Right cardiac atrium (tissue), 5 donors: ENCODE measurements around the gene AIG1. TPM values are rescaled to one million over a fixed set of nuclear protein-coding genes. Genes with fewer than 3 reads are reported as not detected.

Source experiments
- ATAC-seq, 2 donors: fragments of 200-7000 bp; cut with Tn5 transposase; one replicate each; pipeline versions ENCODE4 v1.8.0 to v1.9.1; 2020; ENCODE audit warnings: moderate library complexity in 2 of 2, mild to moderate bottlenecking in 1 of 2
- DNase-seq, 3 donors: peaks; one replicate each; pipeline ENCODE4 v3.0.0-alpha.2; 2020
- H3K27ac ChIP-seq: one replicate; pipeline ENCODE4 v1.5.1; 2013; ENCODE audit warnings: mild to moderate bottlenecking, low read length, control low read depth, moderate library complexity
- H3K27me3 ChIP-seq: one replicate; pipeline ENCODE4 v1.6.1; 2013; ENCODE audit not compliant: control insufficient read depth, insufficient read depth
- H3K4me1 ChIP-seq: one replicate; pipeline ENCODE4 v1.6.1; 2013; ENCODE audit warnings: low read length; ENCODE audit not compliant: control insufficient read depth, insufficient read depth
- H3K4me3 ChIP-seq: one replicate; pipeline ENCODE4 v1.5.1; 2013; ENCODE audit warnings: low read length, control low read depth
- H3K9me3 ChIP-seq: one replicate; pipeline ENCODE4 v1.6.1; 2013; ENCODE audit warnings: low read length; ENCODE audit not compliant: control insufficient read depth
- WGBS: extraction: QIAGEN DNeasy Blood & Tissue Kit; methylation state at CpG from one replicate; pipeline ENCODE4 v1.1.7; 2013; 5-methylcytosine and 5-hydroxymethylcytosine counted together
- intact Hi-C, 4 donors: fragments of 100-400 bp; cut with DNase I; formaldehyde crosslinking; loops; one replicate each; pipeline versions ENCODE4 v1.11.0 to v1.14.0; 2022 to 2023
- polyA plus RNA-seq: library from polyadenylated mRNA; stranded (reverse); fragments of 200-250 nt; gene quantifications from one replicate; pipeline ENCODE4 v1.2.3, GENCODE V29; 2013
- total RNA-seq, 4 donors: library from RNA; stranded (reverse); fragmentation: NEBNext Ultra II Directional; extraction: Animal tissue kit (Norgen Biotek cat#: 25700); gene quantifications; one replicate each; pipeline ENCODE4 v1.2.1, GENCODE V29; 2021
- donor health status: healthy with polysubstance abuse.
- donor health status: DM: no; HTN: yes; CAD: no.
- donor health status: DM: no; HTN: no; CAD: no.
- donor health status: DM: no; HTN: yes; CAD: no; lungs with severe emphysema.
- donor health status: DM: yes; HTN: yes; CAD: no.

AIG1 gene
- total and polyA plus RNA-seq, 5 donors = 44.4 to 69.8 (median 51.9) TPM

DNA sequence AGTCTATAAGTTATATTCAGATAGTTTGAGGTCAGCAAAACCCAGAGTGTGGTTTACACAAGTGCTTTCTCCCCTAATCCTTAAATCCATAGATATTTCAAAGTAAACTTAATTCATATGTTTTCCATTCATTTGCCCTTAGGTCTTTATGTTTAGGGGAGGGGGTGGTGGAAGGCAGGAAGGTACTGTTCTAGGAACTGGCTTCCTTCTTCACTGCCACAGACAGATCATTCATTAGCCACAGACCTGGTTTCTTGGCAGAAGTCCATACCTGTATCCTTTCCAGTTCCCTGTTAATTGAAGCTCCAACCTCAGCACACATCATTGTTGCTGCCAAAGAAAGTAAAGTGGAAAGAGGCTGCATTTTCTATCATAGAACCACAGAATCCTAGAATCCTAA lies 123.0 kb downstream of the AIG1 start:
- H3K4me1 ChIP-seq = peaks cover 7% of the 10 kb centered on the region
- intact Hi-C loops = no loop called here
- H3K4me3 ChIP-seq = no peak overlapping the region
- H3K27me3 ChIP-seq = no peaks in the 10 kb centered on the region
- DNase-seq (no peak), ATAC-seq (no peak)
- no peak overlapping the region for H3K27ac ChIP-seq
- no peaks in the 10 kb centered on the region for H3K9me3 ChIP-seq

DNA sequence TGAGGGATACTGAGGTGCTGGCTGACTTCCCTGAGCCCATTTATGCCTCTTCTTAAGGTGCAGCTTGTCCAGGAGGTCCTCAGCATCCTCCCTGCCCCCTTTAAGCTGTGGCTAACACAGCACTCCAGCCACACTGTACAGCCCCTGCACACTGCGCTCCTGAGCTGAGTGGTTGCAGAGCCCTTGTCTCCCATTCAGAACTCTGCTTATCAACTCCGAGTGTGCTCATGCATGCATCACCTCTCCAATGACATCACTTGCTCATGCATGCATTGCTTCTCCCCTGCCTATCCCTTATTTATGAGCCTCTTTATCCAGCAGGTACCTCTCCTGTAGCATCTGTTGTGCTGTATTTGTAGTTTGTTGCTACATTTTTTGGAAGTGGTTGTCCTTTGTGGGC lies 124.6 kb downstream of the AIG1 start:
- Histone ChIP-seq H3K27ac (no peak overlapping the region), H3K9me3 (no peaks in the 10 kb centered on the region), H3K4me3 (no peak overlapping the region), H3K27me3 (no peaks in the 10 kb centered on the region), H3K4me1 (peaks cover 4% of the 10 kb centered on the region)
- DNase-seq (no peak), ATAC-seq (no peak)
- intact Hi-C loops = no loop called here
- 84% methylated on average over 2 of the region's 2 CpGs for WGBS

DNA sequence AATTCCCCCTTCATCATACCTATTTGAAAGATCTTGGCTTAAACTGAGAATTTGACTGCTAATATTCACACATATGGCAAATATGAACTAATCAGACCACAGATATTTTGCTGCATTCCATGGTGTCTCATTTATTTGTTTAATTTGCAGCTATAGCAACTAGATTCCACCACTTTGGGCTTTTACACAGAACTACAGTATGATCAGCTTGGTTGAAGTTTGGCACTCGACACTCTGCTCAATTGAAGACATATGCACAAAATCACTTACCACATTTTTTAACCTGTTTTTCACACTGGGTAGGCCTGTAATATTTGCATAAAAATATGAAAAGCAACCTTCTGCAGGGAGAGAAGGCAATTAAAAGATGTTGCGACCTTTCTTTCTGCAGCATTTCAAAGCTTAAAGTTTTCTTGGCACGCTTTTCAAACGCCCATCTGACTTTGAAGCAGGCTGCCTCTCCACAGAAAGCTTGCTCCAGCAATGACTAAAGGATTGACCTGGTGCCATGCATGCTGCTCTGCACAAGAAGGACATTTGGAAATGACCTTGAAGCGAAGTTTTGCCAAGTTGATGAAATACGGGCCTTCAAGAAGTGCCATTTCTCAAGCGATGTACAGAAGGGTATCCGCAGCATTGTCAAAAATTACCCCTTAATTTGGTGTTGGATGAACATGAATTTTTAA lies 126.7 kb downstream of the AIG1 start:
- Histone ChIP-seq H3K9me3 (no peaks in the 10 kb centered on the region), H3K4me1 (peaks cover 4% of the 10 kb centered on the region), H3K27me3 (no peaks in the 10 kb centered on the region), H3K4me3 (no peak overlapping the region), H3K27ac (no peak overlapping the region)
- WGBS = 49% methylated on average over 8 of the region's 8 CpGs
- peak; percentile 51 to 55 for ATAC-seq
- peak in 1 of 3 donors; percentile 48 for DNase-seq
- intact Hi-C loops = no loop called here

DNA sequence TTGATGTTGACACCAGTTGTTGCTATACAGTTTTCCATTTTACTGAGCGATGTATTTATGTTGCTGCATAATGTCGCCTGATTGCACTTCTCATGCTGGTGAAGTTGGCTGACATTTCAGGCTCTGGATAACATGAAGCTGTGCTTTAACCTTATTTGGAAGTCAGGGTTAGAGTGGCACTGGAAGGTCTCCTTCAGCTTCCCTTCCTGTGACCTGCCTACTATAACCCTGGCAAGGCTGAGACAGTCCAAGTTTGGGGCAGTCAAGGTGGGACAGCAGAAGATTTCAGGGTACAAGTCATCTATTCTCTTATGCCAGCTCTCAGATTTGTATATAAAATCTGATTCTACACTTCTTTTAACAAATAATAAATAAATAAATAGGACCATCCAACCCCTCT lies 127.6 kb downstream of the AIG1 start:
- Histone ChIP-seq H3K4me1 (peaks cover 4% of the 10 kb centered on the region), H3K27me3 (no peaks in the 10 kb centered on the region), H3K4me3 (no peak overlapping the region), H3K9me3 (no peaks in the 10 kb centered on the region), H3K27ac (no peak overlapping the region)
- DNase-seq (no peak), ATAC-seq (no peak)
- intact Hi-C loops = no loop called here
- 78% methylated on average over 2 of the region's 2 CpGs for WGBS

DNA sequence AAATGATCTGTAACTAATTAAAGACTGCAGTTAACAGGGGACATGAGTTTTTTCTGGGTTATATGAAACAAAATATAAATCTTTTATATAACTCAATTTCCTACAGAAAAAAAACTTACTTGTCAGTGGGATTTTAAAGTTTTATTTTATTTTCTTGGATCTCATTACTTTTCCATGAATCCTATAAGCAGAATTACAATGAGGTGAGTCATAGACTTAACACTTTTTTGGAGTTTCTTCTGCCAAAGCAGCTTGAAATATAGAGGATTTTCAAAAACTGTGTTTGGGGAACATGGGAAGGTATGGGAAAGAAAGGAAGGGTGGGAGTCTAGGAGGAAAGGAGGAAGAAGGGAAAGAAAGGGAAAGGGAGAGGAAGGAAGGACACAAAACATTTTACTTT lies 130.7 kb downstream of the AIG1 start:
- Histone ChIP-seq H3K9me3 (no peaks in the 10 kb centered on the region), H3K27ac (no peak overlapping the region), H3K27me3 (no peaks in the 10 kb centered on the region), H3K4me1 (peaks cover 5% of the 10 kb centered on the region), H3K4me3 (no peak overlapping the region)
- ATAC-seq = no peak
- no peak for DNase-seq
- intact Hi-C loops = no loop called here

DNA sequence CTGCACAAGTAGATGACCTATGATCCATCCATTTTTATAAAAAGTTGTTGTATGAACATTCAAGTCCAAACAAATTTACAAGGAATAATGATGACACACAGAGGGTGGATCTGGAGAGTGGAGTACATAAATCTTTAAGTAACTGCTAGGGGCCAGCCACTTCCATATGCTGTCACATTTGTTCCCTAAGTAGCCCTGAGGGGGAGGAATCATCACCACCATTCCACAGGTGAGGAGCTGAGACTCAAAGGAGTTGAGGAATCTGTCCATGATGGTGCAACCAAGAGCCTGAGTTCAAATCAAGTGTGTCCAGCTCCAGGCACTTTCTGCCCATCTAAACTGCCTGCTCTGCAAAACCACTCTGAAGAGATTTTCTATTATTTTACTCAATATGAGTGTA lies 132.1 kb downstream of the AIG1 start:
- H3K27me3 ChIP-seq = no peaks in the 10 kb centered on the region
- no peak for DNase-seq
- no peak overlapping the region for H3K27ac ChIP-seq
- no peaks in the 10 kb centered on the region for H3K9me3 ChIP-seq
- ATAC-seq = no peak
- no peak overlapping the region for H3K4me3 ChIP-seq
- intact Hi-C loops = no loop called here
- peaks cover 3% of the 10 kb centered on the region for H3K4me1 ChIP-seq

DNA sequence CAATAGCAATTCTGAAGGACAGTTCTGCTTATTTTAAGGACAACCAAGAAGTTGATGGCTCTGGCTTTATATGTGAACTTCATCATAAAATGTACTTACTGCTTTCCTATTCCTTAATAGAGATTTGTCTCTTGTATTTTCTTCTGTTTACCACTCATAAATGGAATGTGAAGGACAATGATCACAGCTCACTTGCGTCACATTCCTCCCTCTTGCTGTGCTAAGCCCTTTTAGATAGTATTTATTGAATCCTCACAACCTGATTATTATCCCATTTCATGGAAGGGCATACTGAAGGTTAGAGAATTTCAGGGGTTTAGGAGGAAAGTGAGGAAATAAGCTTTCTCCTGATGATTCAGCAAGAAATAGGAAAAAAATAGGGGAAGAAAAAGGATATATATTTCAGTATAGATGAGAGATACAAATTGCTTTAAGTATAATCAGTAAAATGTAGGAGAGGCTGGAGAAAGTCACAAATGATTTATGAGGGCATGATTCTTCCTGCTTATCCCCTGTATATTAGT lies 132.9 kb downstream of the AIG1 start:
- Histone ChIP-seq H3K27me3 (no peaks in the 10 kb centered on the region), H3K27ac (no peak overlapping the region), H3K4me1 (peaks cover 3% of the 10 kb centered on the region), H3K9me3 (no peaks in the 10 kb centered on the region), H3K4me3 (no peak overlapping the region)
- no peak for DNase-seq
- intact Hi-C loops = no loop called here
- 86% methylated on average over 1 of the region's 1 CpG for WGBS
- no peak for ATAC-seq

DNA sequence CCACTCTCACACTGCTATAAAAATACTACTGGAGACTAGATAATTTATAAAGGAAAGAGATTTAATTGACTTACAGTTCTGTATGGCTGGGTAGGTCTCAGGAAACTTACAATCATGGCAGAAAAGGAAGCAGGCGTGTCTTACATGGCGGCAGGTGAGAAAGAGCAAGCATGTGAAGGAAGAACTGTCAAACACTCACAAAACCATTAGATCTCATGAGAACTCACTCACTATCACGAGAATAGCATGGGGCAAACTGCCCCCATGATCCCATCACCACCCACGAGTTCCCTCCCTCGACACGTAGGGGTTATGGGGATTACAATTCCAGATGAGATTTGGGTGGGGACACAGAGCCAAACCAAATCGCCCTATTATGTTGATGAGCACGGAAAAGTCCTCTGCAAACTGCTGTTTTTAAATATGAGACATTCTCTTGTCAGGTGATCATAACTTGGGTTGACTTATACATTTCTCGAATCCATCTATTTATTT lies 133.5 kb downstream of the AIG1 start:
- 96% methylated on average over 9 of the region's 9 CpGs for WGBS
- no peak for ATAC-seq
- no peaks in the 10 kb centered on the region for H3K27me3 ChIP-seq

DNA sequence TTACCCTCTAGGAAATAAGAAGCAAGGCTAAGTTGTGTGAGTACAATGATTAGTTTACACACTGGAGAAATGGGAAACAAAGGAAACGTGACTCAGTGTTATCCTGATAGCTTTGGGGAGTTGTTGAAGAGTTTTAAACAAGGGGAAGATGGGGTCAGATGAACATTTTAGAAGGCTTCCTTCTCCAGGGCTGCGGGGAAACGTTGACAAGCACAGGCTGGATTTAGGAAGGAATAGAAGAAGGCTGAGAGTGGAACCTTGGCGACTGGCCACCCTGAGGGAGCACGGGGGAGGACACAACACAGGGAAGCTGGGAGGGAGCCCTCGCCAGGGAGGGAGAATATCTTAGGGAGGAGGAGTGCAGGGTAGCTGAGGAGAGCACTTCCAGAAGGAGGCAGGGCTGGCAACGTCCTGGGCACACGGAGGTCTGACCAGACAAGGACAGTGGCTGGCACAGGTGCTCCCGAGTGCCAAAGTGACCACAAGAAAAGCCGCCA lies 134.7 kb downstream of the AIG1 start:
- DNase-seq (peak; percentile 53 to 76 (median 61)), ATAC-seq (peak; percentile 62 to 72)
- intact Hi-C loops = no loop called here
- H3K4me1 ChIP-seq = peaks cover 3% of the 10 kb centered on the region
- H3K9me3 ChIP-seq = no peaks in the 10 kb centered on the region
- 53% methylated on average over 10 of the region's 10 CpGs for WGBS
- H3K4me3 ChIP-seq = no peak overlapping the region
- H3K27me3 ChIP-seq = no peaks in the 10 kb centered on the region
- no peak overlapping the region for H3K27ac ChIP-seq

More for the DNA sequence above, 133.5 kb downstream of the AIG1 start:
- no peak overlapping the region for H3K27ac ChIP-seq
- intact Hi-C loops = no loop called here
- no peak overlapping the region for H3K4me3 ChIP-seq
- peak in 1 of 3 donors; percentile 22 for DNase-seq
- H3K9me3 ChIP-seq = no peaks in the 10 kb centered on the region
- H3K4me1 ChIP-seq = peaks cover 3% of the 10 kb centered on the region

DNA sequence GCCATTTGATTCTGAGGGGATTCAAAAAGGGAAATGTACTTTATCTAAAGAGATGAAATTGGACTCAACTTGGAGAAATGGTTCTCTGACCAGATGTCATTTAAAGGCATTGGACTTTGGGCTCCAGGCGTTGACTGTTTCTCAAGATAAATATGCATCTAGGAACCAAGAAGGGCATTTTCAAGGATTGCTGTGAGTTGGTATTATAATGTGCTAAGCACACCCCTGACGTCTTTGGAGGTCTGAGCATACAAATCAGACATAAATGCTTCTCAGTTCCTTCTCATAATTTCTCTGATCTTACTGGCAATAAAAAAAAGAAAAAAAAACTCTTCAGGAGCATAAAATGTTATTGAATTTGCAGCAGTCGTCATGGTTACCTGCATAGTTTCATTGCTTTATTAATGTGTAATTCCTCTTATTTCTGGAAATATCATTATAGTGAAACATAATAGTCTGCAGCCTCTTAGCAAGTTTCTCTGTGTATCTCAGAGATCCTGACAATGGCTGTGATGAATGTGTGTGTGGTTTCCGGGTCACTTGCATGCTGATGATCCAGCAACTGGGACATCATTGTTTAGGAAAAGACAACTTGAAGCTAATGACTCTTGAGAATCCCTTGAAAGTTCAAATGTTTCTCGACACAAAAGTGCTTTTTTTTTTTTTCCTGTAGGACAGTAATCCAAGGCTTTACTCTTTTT lies 136.0 kb downstream of the AIG1 start:
- ATAC-seq = no peak
- DNase-seq = no peak
- Histone ChIP-seq H3K4me1 (peaks cover 4% of the 10 kb centered on the region), H3K27ac (no peak overlapping the region), H3K27me3 (no peaks in the 10 kb centered on the region), H3K9me3 (no peaks in the 10 kb centered on the region), H3K4me3 (no peak overlapping the region)
- intact Hi-C loops = no loop called here
- 66% methylated on average over 5 of the region's 5 CpGs for WGBS

DNA sequence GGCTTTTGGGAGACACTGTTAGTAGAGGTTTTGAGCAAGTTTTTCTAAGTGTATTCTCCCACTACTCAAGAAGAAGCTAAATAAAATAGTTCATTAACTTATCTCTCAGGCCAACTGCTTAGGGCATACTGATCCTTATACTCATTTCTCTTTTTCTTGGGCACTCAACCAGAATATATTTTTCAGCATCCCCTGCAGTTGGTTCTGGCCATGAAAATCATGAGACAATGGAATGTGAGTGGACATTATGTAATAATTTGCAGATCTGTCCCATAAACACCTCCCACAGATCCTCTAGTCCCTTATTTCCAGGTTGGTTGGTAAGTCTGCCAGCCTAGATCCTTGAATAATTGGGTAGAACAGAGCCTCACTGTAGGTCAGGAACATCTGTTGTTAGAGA lies 136.7 kb downstream of the AIG1 start:
- H3K27me3 ChIP-seq = no peaks in the 10 kb centered on the region
- no peak overlapping the region for H3K27ac ChIP-seq
- H3K9me3 ChIP-seq = no peaks in the 10 kb centered on the region
- DNase-seq (no peak), ATAC-seq (no peak)
- peaks cover 5% of the 10 kb centered on the region for H3K4me1 ChIP-seq
- intact Hi-C loops = no loop called here
- H3K4me3 ChIP-seq = no peak overlapping the region
